AG04449 (cell line): ENCODE measurements around the gene ASZ1.

Experiments
- CTCF ChIA-PET: fragments of 350-600 bp; formaldehyde crosslinking; extraction: SDS; loops from one replicate; lab custom pipeline; 2021; ENCODE audit warnings: antibody characterized with exemption; lab: Yijun Ruan, JAX
- POLR2A ChIA-PET: fragments of 400-600, 350-600 bp; formaldehyde crosslinking; extraction: SDS; loops from one replicate; lab custom pipeline; 2020; ENCODE audit warnings: antibody characterized with exemption, inconsistent platforms; lab: Yijun Ruan, JAX
- DNase-seq: peaks from one replicate; pipeline ENCODE4 v3.0.0-alpha.2; 2010; ENCODE audit warnings: low read depth, low spot score
- H3K4me3 ChIP-seq: 2 replicates; pipeline ENCODE4 v1.5.1; 2011; ENCODE audit warnings: low read depth, mild to moderate bottlenecking, control low read depth, low read length
- CTCF ChIP-seq: IDR thresholded peaks from one replicate; pipeline ENCODE4 v1.5.1; 2011; ENCODE audit warnings: mild to moderate bottlenecking, moderate library complexity, low read length, control low read depth, inconsistent platforms; ENCODE audit not compliant: insufficient read depth; ENCODE audit errors: missing control alignments

ASZ1 gene

GRCh38 chr7:117459735-117460134, 32.4 kb upstream of the ASZ1 start:
- TF ChIP-seq CTCF: no peak
- ChIA-PET POLR2A (no interaction called here), CTCF (interaction anchor here (0.7 to 3.6 kb wide), 15 partner anchors 11 to 1331 kb away, joined by 3 to 33 read pairs (median 3); no protein-coding TSS in a partner anchor)
- H3K4me3 ChIP-seq: no peak overlapping the region
- no peak for DNase-seq

GRCh38 chr7:117458977-117459583, 31.8 kb upstream of the ASZ1 start:
- H3K4me3 ChIP-seq: no peak overlapping the region
- POLR2A ChIA-PET: no interaction called here
- no peak for DNase-seq

GRCh38 chr7:117448655-117449054, 21.4 kb upstream of the ASZ1 start:
- ChIA-PET POLR2A (no interaction called here), CTCF (interaction anchor here (1.5 kb wide), 1 partner anchor 11 kb away, joined by 6 read pairs; no protein-coding TSS in a partner anchor)
- H3K4me3 ChIP-seq: no peak overlapping the region

More at GRCh38 chr7:117458977-117459583, 31.8 kb upstream of the ASZ1 start:
- peak; percentile 35 for TF ChIP-seq CTCF
- CTCF ChIA-PET: interaction anchor here (0.7 to 3.6 kb wide), 19 partner anchors 10 to 1330 kb away, joined by 3 to 33 read pairs (median 3); no protein-coding TSS in a partner anchor

GRCh38 chr7:117446220-117446815, 19.0 kb upstream of the ASZ1 start:
- CTCF ChIA-PET: no interaction called here
- POLR2A ChIA-PET: no interaction called here
- DNase-seq: no peak
- TF ChIP-seq CTCF: no peak
- no peak overlapping the region for H3K4me3 ChIP-seq

More at GRCh38 chr7:117448655-117449054, 21.4 kb upstream of the ASZ1 start:
- DNase-seq: no peak
- no peak for TF ChIP-seq CTCF

GRCh38 chr7:117445206-117445605, 17.9 kb upstream of the ASZ1 start:
- TF ChIP-seq CTCF: no peak
- DNase-seq: no peak
- no peak overlapping the region for H3K4me3 ChIP-seq
- ChIA-PET CTCF (no interaction called here), POLR2A (no interaction called here)

GRCh38 chr7:117444646-117445045, 17.4 kb upstream of the ASZ1 start:
- no peak overlapping the region for H3K4me3 ChIP-seq
- ChIA-PET POLR2A (no interaction called here), CTCF (no interaction called here)
- DNase-seq: no peak
- TF ChIP-seq CTCF: no peak
